KG1 (cell line): ENCODE data around the gene KNTC1.
A peak's percentile ranks its signal among the peaks of the same experiment; 100 is the strongest.
"Not testable (repeated sequence)": the region's sequence is repeated elsewhere in the genome, so short reads cannot be mapped to it uniquely, and the experiment has no call there.

Experiments used
- DNase-seq: peaks from one replicate; lab custom pipeline; 2025; lab: John Stamatoyannopoulos, UW

Gene KNTC1

GRCh38 chr12:122513028-122513427 lies 14.0 kb upstream of the KNTC1 start:
- DNase-seq = not testable (repeated sequence)

GRCh38 chr12:122513660-122514059 lies 13.4 kb upstream of the KNTC1 start:
- no peak for DNase-seq

GRCh38 chr12:122515275-122515674 lies 11.8 kb upstream of the KNTC1 start:
- no peak for DNase-seq

- no peak for DNase-seq
Observed at GRCh38 chr12:122516544-122517361, 10.3 kb upstream of the KNTC1 start.

GRCh38 chr12:122517877-122518276 lies 9.2 kb upstream of the KNTC1 start:
- no peak for DNase-seq

- DNase-seq = no peak
Observed at GRCh38 chr12:122518908-122519307, 8.1 kb upstream of the KNTC1 start.

GRCh38 chr12:122519418-122519817 lies 7.6 kb upstream of the KNTC1 start:
- no peak for DNase-seq

GRCh38 chr12:122520676-122521075 lies 6.4 kb upstream of the KNTC1 start:
- DNase-seq = no peak

GRCh38 chr12:122523280-122523679 lies 3.8 kb upstream of the KNTC1 start:
- DNase-seq = no peak

- DNase-seq = no peak
Observed at GRCh38 chr12:122523846-122524718, 3.0 kb upstream of the KNTC1 start.

- peak; percentile 65 for DNase-seq
Observed at GRCh38 chr12:122527478-122527944, 462 bp downstream of the KNTC1 start.

- no peak for DNase-seq
Observed at GRCh38 chr12:122528582-122528981, 1.5 kb downstream of the KNTC1 start.

- no peak for DNase-seq
Observed at GRCh38 chr12:122528992-122529391, 1.9 kb downstream of the KNTC1 start.

GRCh38 chr12:122533856-122534255 lies 6.8 kb downstream of the KNTC1 start:
- no peak for DNase-seq

- no peak for DNase-seq
Observed at GRCh38 chr12:122537021-122537420, 10.0 kb downstream of the KNTC1 start.

- no peak for DNase-seq
Observed at GRCh38 chr12:122538496-122538895, 11.4 kb downstream of the KNTC1 start.

- DNase-seq = no peak
Observed at GRCh38 chr12:122544537-122544936, 17.5 kb downstream of the KNTC1 start.

- DNase-seq = no peak
Observed at GRCh38 chr12:122545855-122546254, 18.8 kb downstream of the KNTC1 start.

- no peak for DNase-seq
Observed at GRCh38 chr12:122547330-122547729, 20.3 kb downstream of the KNTC1 start.

- DNase-seq = no peak
Observed at GRCh38 chr12:122558745-122559641, 31.9 kb downstream of the KNTC1 start.

- no peak for DNase-seq
Observed at GRCh38 chr12:122560138-122560537, 33.1 kb downstream of the KNTC1 start.

- no peak for DNase-seq
Observed at GRCh38 chr12:122563361-122563760, 36.3 kb downstream of the KNTC1 start.
